NT2/D1 (cell line): ENCODE results near the gene TTC29.

Experiments
- SUZ12 ChIP-seq: IDR thresholded peaks from 2 replicates; pipeline ENCODE4 v1.6.1; 2011; ENCODE audit not compliant: insufficient read length, insufficient read depth; ENCODE audit errors: extremely low read depth
- ZNF274 ChIP-seq: IDR thresholded peaks from 2 replicates; pipeline ENCODE4 v1.6.1; 2011; ENCODE audit warnings: mild to moderate bottlenecking, low read depth, low read length

GRCh38 chr4:146661367-146661766 lies 284.3 kb downstream of the TTC29 start:
- TF ChIP-seq SUZ12 (no peak), ZNF274 (no peak)
